Activated CD8-positive, alpha-beta T cell treated with anti-CD3 and anti-CD28 coated beads for 36 hours (primary cell): Measurements from ENCODE around the gene ARFGEF3. TPM values are rescaled to one million over a fixed set of nuclear protein-coding genes. Genes with fewer than 3 reads are reported as not detected.

ENCODE experiments used
- ATAC-seq: fragments of 200-7000 bp; cut with Tn5 transposase; one replicate; pipeline ENCODE4 v1.10.0; 2021; ENCODE audit warnings: mild to moderate bottlenecking, moderate library complexity
- CTCF ChIA-PET: fragments of 350-600 bp; sonication (Branson Sonifier 250); formaldehyde crosslinking; loops from one replicate; lab custom pipeline; 2021; ENCODE audit warnings: antibody characterized with exemption; lab: Charles Lee
- POLR2A ChIA-PET: fragments of 350-600 bp; sonication (Branson Sonifier 250); formaldehyde crosslinking; loops from one replicate; lab custom pipeline; 2021; ENCODE audit warnings: antibody characterized with exemption; lab: Charles Lee
- DNase-seq: peaks from one replicate; pipeline ENCODE4 v3.0.0-alpha.2; 2020
- H3K27ac Mint-ChIP-seq: one replicate; pipeline ENCODE4 v1.8.0; 2021; ENCODE audit warnings: mild to moderate bottlenecking, mixed read lengths
- H3K27me3 Mint-ChIP-seq: one replicate; pipeline ENCODE4 v1.8.0; 2021; ENCODE audit warnings: mixed read lengths
- H3K36me3 Mint-ChIP-seq: one replicate; pipeline ENCODE4 v1.8.0; 2021; ENCODE audit warnings: low read depth, mixed read lengths
- H3K4me1 Mint-ChIP-seq: one replicate; pipeline ENCODE4 v1.8.0; 2021; ENCODE audit warnings: low read depth, mixed read lengths
- H3K4me3 Mint-ChIP-seq: one replicate; pipeline ENCODE4 v1.8.0; 2021; ENCODE audit warnings: mild to moderate bottlenecking, moderate library complexity, mixed read lengths
- H3K9me3 Mint-ChIP-seq: one replicate; pipeline ENCODE4 v1.8.0; 2021; ENCODE audit warnings: mixed read lengths
- intact Hi-C: fragments of 100-400 bp; cut with micrococcal nuclease; formaldehyde crosslinking; loops from one replicate; pipeline ENCODE4 v1.10.0; 2022
- total RNA-seq, 2 experiments: library from RNA; stranded (reverse); gene quantifications; one replicate each; pipeline ENCODE4 v1.2.3, GENCODE V29; 2021
- TF ChIP-seq, protein P1 (sequence below): fragments of 200-600 bp; IDR thresholded peaks from one replicate; pipeline ENCODE4 v1.8.0; 2022; ENCODE audit warnings: antibody characterized with exemption, mild to moderate bottlenecking

Gene ARFGEF3
- total RNA-seq, 2 experiments from 2014 or later = 1.7 to 1.8 TPM

GRCh38 chr6:138334963-138335362, 173.2 kb downstream of the ARFGEF3 start:
- no peaks in the 10 kb centered on the region for H3K36me3 Mint-ChIP-seq

GRCh38 chr6:138336221-138336620, 174.5 kb downstream of the ARFGEF3 start:
- no peak for DNase-seq
- intact Hi-C loops = no loop called here
- H3K36me3 Mint-ChIP-seq = no peaks in the 10 kb centered on the region
- no peak overlapping the region for H3K27ac Mint-ChIP-seq
- H3K9me3 Mint-ChIP-seq = no peaks in the 10 kb centered on the region
- ChIA-PET POLR2A (no interaction called here), CTCF (no interaction called here)
- no peak for ATAC-seq
- no peak overlapping the region for H3K4me3 Mint-ChIP-seq
- H3K27me3 Mint-ChIP-seq = peaks cover 14% of the 10 kb centered on the region
- TF ChIP-seq, protein P1, sequence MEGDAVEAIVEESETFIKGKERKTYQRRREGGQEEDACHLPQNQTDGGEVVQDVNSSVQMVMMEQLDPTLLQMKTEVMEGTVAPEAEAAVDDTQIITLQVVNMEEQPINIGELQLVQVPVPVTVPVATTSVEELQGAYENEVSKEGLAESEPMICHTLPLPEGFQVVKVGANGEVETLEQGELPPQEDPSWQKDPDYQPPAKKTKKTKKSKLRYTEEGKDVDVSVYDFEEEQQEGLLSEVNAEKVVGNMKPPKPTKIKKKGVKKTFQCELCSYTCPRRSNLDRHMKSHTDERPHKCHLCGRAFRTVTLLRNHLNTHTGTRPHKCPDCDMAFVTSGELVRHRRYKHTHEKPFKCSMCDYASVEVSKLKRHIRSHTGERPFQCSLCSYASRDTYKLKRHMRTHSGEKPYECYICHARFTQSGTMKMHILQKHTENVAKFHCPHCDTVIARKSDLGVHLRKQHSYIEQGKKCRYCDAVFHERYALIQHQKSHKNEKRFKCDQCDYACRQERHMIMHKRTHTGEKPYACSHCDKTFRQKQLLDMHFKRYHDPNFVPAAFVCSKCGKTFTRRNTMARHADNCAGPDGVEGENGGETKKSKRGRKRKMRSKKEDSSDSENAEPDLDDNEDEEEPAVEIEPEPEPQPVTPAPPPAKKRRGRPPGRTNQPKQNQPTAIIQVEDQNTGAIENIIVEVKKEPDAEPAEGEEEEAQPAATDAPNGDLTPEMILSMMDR = no peak
- no peaks in the 10 kb centered on the region for H3K4me1 Mint-ChIP-seq

More at GRCh38 chr6:138334963-138335362, 173.2 kb downstream of the ARFGEF3 start:
- TF ChIP-seq, protein P1 = no peak
- DNase-seq = no peak
- no peak for ATAC-seq
- no peak overlapping the region for H3K27ac Mint-ChIP-seq
- intact Hi-C loops = no loop called here
- CTCF ChIA-PET = no interaction called here
- H3K27me3 Mint-ChIP-seq = peaks cover 10% of the 10 kb centered on the region
- no peaks in the 10 kb centered on the region for H3K4me1 Mint-ChIP-seq
- H3K9me3 Mint-ChIP-seq = no peaks in the 10 kb centered on the region
- no peak overlapping the region for H3K4me3 Mint-ChIP-seq
- POLR2A ChIA-PET = no interaction called here

GRCh38 chr6:138337076-138337475, 175.3 kb downstream of the ARFGEF3 start:
- TF ChIP-seq, protein P1 = no peak
- no peaks in the 10 kb centered on the region for H3K9me3 Mint-ChIP-seq
- H3K27ac Mint-ChIP-seq = no peak overlapping the region
- no peak overlapping the region for H3K4me3 Mint-ChIP-seq
- no peaks in the 10 kb centered on the region for H3K36me3 Mint-ChIP-seq
- intact Hi-C loops = no loop called here
- CTCF ChIA-PET = no interaction called here
- DNase-seq = no peak
- no peaks in the 10 kb centered on the region for H3K4me1 Mint-ChIP-seq
- H3K27me3 Mint-ChIP-seq = peaks cover 11% of the 10 kb centered on the region
- POLR2A ChIA-PET = no interaction called here
- ATAC-seq = no peak

GRCh38 chr6:138339024-138339423, 177.3 kb downstream of the ARFGEF3 start:
- CTCF ChIA-PET = no interaction called here

DNA sequence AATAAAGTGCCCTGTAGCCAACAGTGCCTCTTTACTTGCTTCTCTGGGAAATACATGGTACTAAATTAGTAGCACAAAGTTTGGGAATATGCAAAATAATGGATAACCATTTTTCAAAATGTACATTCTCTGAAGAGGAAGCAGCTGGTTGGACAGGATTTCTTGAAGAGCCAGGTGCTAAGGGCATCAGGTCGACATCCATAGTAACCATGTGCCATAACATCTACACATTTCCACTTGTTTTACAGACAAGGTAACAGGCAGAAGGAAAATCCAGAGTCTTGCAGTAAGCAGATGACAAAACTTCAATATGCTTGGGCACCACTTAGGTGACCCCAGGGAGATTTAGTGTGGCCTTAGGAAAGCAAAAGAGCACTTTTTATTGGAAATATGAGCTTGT, 179.4 kb downstream of the ARFGEF3 start:
- Mint-ChIP-seq H3K36me3 (no peaks in the 10 kb centered on the region), H3K9me3 (no peaks in the 10 kb centered on the region), H3K4me1 (no peaks in the 10 kb centered on the region), H3K27ac (no peak overlapping the region), H3K27me3 (peaks cover 16% of the 10 kb centered on the region), H3K4me3 (no peak overlapping the region)
- ChIA-PET CTCF (no interaction called here), POLR2A (interaction anchor here (0.8 kb wide), 1 partner anchor 414 kb away, joined by 3 read pairs; no protein-coding TSS in a partner anchor)
- TF ChIP-seq, protein P1 = no peak
- DNase-seq = no peak
- no peak for ATAC-seq
- intact Hi-C loops = no loop called here

More at GRCh38 chr6:138339024-138339423, 177.3 kb downstream of the ARFGEF3 start:
- Mint-ChIP-seq H3K9me3 (no peaks in the 10 kb centered on the region), H3K27ac (no peak overlapping the region), H3K4me3 (no peak overlapping the region), H3K27me3 (peaks cover 14% of the 10 kb centered on the region), H3K4me1 (no peaks in the 10 kb centered on the region), H3K36me3 (no peaks in the 10 kb centered on the region)
- DNase-seq = no peak
- TF ChIP-seq, protein P1 = no peak
- intact Hi-C loops = no loop called here
- no peak for ATAC-seq
- POLR2A ChIA-PET = no interaction called here
